Measurements from ENCODE around the gene PLXDC2.

Gene PLXDC2

DNA sequence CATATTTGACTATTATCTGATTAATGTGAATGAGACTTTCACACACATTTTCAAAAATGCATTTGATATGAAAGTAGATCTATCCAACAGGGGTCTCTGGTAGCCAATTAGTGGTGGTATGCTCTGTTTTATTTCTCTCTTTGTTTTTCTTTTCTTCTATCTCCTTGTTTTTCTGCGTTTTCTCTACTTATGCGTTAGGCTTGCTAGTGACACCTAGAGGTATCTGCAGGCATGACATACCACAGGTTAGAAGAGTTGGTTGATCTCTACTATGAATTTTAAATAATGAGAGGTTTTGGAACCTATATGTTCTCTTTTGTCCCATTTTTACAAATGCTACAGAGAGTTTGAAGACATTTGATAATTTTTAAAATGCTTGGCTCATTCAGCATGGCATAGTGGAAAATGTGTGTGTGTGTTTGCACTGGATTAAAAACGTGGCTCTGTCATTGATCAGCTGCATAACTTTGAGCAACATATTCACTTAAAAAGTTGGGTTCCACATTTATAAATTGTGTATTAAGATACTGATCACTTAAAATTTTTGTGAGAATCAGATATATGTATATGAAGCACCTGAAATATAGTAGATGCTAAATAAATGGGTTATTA is 28.1 kb upstream of the PLXDC2 start:
- H3K9me3 ChIP-seq (ENCODE audit: control insufficient read depth in 1 of 2, low read length in 2 of 2) = no peaks in the 10 kb centered on the region
- no peak overlapping the region for H3K9ac ChIP-seq (ENCODE audit: low read depth in 1 of 2, low read length in 2 of 2)
- H3K4me1 ChIP-seq (ENCODE audit: control insufficient read depth in 1 of 2, insufficient read depth in 2 of 2, low read length in 2 of 2) = no peaks in the 10 kb centered on the region
- H3K27me3 ChIP-seq (ENCODE audit: control insufficient read depth in 1 of 2, insufficient read depth in 2 of 2, low read length in 2 of 2) = no peaks in the 10 kb centered on the region
- H3K4me3 ChIP-seq (ENCODE audit: low read depth in 1 of 2, low read length in 2 of 2) = no peak overlapping the region
- no peak overlapping the region for H3K27ac ChIP-seq (ENCODE audit: low read depth, low read length)
- H3K36me3 ChIP-seq (ENCODE audit: control insufficient read depth in 1 of 2, insufficient read depth in 2 of 2, low read length in 2 of 2) = no peaks in the 10 kb centered on the region

DNA sequence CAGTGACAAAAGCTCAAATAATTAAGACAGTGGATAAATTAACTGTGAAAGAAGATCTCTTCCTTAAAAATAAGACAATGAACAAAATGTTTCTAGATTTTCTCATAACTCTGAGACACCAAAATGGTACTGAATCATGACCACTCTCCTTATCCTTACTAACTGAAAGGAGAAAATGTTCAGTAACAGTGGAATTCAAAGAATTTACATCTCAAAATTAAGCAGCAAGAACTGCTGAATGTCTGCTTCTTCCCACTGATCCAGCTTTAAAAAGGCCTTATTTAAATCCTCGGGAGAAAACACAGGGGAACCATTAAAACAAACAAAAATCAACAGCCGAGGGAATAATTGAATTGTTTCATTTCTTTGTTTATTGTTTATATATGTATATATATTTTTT is 27.3 kb upstream of the PLXDC2 start:
- no peaks in the 10 kb centered on the region for H3K27me3 ChIP-seq (ENCODE audit: control insufficient read depth in 1 of 2, insufficient read depth in 2 of 2, low read length in 2 of 2)
- H3K9ac ChIP-seq (ENCODE audit: low read depth in 1 of 2, low read length in 2 of 2) = no peak overlapping the region

GRCh38 chr10:19789607-19790006 is 26.6 kb upstream of the PLXDC2 start:
- Histone ChIP-seq H3K4me1 (ENCODE audit: control insufficient read depth in 1 of 2, insufficient read depth in 2 of 2, low read length in 2 of 2) (no peaks in the 10 kb centered on the region), H3K36me3 (ENCODE audit: control insufficient read depth in 1 of 2, insufficient read depth in 2 of 2, low read length in 2 of 2) (no peaks in the 10 kb centered on the region), H3K9ac (ENCODE audit: low read depth in 1 of 2, low read length in 2 of 2) (no peak overlapping the region), H3K9me3 (ENCODE audit: control insufficient read depth in 1 of 2, low read length in 2 of 2) (no peaks in the 10 kb centered on the region), H3K27me3 (ENCODE audit: control insufficient read depth in 1 of 2, insufficient read depth in 2 of 2, low read length in 2 of 2) (no peaks in the 10 kb centered on the region), H3K4me3 (ENCODE audit: low read depth in 1 of 2, low read length in 2 of 2) (no peak overlapping the region), H3K27ac (ENCODE audit: low read depth, low read length) (no peak overlapping the region)

More for the DNA sequence above, 27.3 kb upstream of the PLXDC2 start:
- no peak overlapping the region for H3K4me3 ChIP-seq (ENCODE audit: low read depth in 1 of 2, low read length in 2 of 2)
- H3K36me3 ChIP-seq (ENCODE audit: control insufficient read depth in 1 of 2, insufficient read depth in 2 of 2, low read length in 2 of 2) = no peaks in the 10 kb centered on the region
- no peaks in the 10 kb centered on the region for H3K4me1 ChIP-seq (ENCODE audit: control insufficient read depth in 1 of 2, insufficient read depth in 2 of 2, low read length in 2 of 2)
- no peaks in the 10 kb centered on the region for H3K9me3 ChIP-seq (ENCODE audit: control insufficient read depth in 1 of 2, low read length in 2 of 2)
- H3K27ac ChIP-seq (ENCODE audit: low read depth, low read length) = no peak overlapping the region

DNA sequence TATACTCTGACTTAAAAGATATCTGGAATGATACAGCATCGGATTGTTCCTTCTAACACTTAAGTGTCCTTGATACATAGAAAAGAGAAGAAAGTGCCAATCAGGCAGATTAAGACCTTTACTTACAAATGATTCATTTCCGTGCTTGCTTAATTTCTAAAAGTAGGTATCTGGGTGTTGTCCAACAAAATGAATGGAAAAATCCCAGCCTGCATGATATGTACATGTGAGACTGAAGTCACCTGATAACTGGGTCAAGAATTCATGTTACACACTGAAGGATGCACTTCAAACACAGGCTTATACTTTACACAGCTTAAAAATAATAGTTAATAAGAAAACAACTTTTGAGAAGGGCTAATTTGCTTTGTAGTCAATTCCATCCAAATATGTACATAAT is 25.2 kb upstream of the PLXDC2 start:
- Histone ChIP-seq H3K4me1 (ENCODE audit: control insufficient read depth in 1 of 2, insufficient read depth in 2 of 2, low read length in 2 of 2) (no peaks in the 10 kb centered on the region), H3K4me3 (ENCODE audit: low read depth in 1 of 2, low read length in 2 of 2) (no peak overlapping the region), H3K9ac (ENCODE audit: low read depth in 1 of 2, low read length in 2 of 2) (no peak overlapping the region), H3K27ac (ENCODE audit: low read depth, low read length) (no peak overlapping the region), H3K36me3 (ENCODE audit: control insufficient read depth in 1 of 2, insufficient read depth in 2 of 2, low read length in 2 of 2) (no peaks in the 10 kb centered on the region), H3K9me3 (ENCODE audit: control insufficient read depth in 1 of 2, low read length in 2 of 2) (no peaks in the 10 kb centered on the region), H3K27me3 (ENCODE audit: control insufficient read depth in 1 of 2, insufficient read depth in 2 of 2, low read length in 2 of 2) (no peaks in the 10 kb centered on the region)

- no peaks in the 10 kb centered on the region for H3K36me3 ChIP-seq (ENCODE audit: control insufficient read depth in 1 of 2, insufficient read depth in 2 of 2, low read length in 2 of 2)
- H3K9ac ChIP-seq (ENCODE audit: low read depth in 1 of 2, low read length in 2 of 2) = no peak overlapping the region
- H3K9me3 ChIP-seq (ENCODE audit: control insufficient read depth in 1 of 2, low read length in 2 of 2) = no peaks in the 10 kb centered on the region
- no peak overlapping the region for H3K27ac ChIP-seq (ENCODE audit: low read depth, low read length)
- no peaks in the 10 kb centered on the region for H3K4me1 ChIP-seq (ENCODE audit: control insufficient read depth in 1 of 2, insufficient read depth in 2 of 2, low read length in 2 of 2)
- H3K4me3 ChIP-seq (ENCODE audit: low read depth in 1 of 2, low read length in 2 of 2) = no peak overlapping the region
- H3K27me3 ChIP-seq (ENCODE audit: control insufficient read depth in 1 of 2, insufficient read depth in 2 of 2, low read length in 2 of 2) = no peaks in the 10 kb centered on the region
These were observed 20.5 kb upstream of the PLXDC2 start for GRCh38 chr10:19795684-19796083.

GRCh38 chr10:19800161-19800560 is 16.1 kb upstream of the PLXDC2 start:
- Histone ChIP-seq H3K27ac (ENCODE audit: low read depth, low read length) (no peak overlapping the region), H3K36me3 (ENCODE audit: control insufficient read depth in 1 of 2, insufficient read depth in 2 of 2, low read length in 2 of 2) (no peaks in the 10 kb centered on the region), H3K9me3 (ENCODE audit: control insufficient read depth in 1 of 2, low read length in 2 of 2) (no peaks in the 10 kb centered on the region), H3K9ac (ENCODE audit: low read depth in 1 of 2, low read length in 2 of 2) (no peak overlapping the region), H3K4me1 (ENCODE audit: control insufficient read depth in 1 of 2, insufficient read depth in 2 of 2, low read length in 2 of 2) (no peaks in the 10 kb centered on the region), H3K27me3 (ENCODE audit: control insufficient read depth in 1 of 2, insufficient read depth in 2 of 2, low read length in 2 of 2) (no peaks in the 10 kb centered on the region), H3K4me3 (ENCODE audit: low read depth in 1 of 2, low read length in 2 of 2) (no peak overlapping the region)

DNA sequence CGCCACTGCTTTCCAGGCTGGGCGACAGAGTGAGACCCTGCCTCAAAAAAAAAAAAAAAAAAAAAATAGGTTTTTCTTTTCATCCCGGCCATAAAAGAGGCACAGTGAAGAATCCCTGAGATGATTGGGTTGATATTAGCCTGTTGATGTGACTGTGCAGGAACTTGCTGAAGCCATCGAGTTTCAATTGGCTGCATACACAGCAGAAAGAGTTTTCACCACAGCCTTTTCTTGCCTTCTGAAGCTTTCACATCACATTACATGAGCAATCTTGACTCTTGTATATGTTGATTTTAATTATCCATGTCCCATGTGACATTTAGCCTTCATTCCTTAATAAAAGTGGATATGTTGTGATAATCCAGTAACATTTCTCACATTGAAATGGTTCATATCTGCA is 14.9 kb upstream of the PLXDC2 start:
- Histone ChIP-seq H3K36me3 (ENCODE audit: control insufficient read depth in 1 of 2, insufficient read depth in 2 of 2, low read length in 2 of 2) (no peaks in the 10 kb centered on the region), H3K9me3 (ENCODE audit: control insufficient read depth in 1 of 2, low read length in 2 of 2) (no peaks in the 10 kb centered on the region), H3K4me1 (ENCODE audit: control insufficient read depth in 1 of 2, insufficient read depth in 2 of 2, low read length in 2 of 2) (no peaks in the 10 kb centered on the region), H3K9ac (ENCODE audit: low read depth in 1 of 2, low read length in 2 of 2) (no peak overlapping the region), H3K27ac (ENCODE audit: low read depth, low read length) (no peak overlapping the region), H3K27me3 (ENCODE audit: control insufficient read depth in 1 of 2, insufficient read depth in 2 of 2, low read length in 2 of 2) (no peaks in the 10 kb centered on the region), H3K4me3 (ENCODE audit: low read depth in 1 of 2, low read length in 2 of 2) (no peak overlapping the region)

DNA sequence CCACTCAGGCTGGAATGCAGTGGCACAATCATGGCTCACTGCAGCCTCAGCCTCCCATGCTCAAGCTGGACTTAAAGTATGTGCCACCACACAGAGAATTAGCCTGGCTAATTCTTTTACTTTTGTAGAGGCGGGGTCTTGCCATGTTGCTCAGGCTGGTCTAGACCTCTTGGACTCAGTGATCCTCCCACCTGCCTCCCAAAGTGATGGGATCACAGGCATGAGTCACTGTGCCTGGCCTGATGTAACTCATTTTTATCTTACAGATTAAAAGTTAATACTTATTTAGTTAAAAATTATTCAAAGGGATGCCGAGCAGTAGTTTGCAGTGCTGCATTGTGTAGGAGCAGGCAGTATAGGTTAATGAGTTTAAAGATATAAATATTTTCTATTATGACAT is 12.6 kb upstream of the PLXDC2 start:
- no peaks in the 10 kb centered on the region for H3K4me1 ChIP-seq (ENCODE audit: control insufficient read depth in 1 of 2, insufficient read depth in 2 of 2, low read length in 2 of 2)
- no peak overlapping the region for H3K9ac ChIP-seq (ENCODE audit: low read depth in 1 of 2, low read length in 2 of 2)
- no peak overlapping the region for H3K27ac ChIP-seq (ENCODE audit: low read depth, low read length)
- H3K9me3 ChIP-seq (ENCODE audit: control insufficient read depth in 1 of 2, low read length in 2 of 2) = no peaks in the 10 kb centered on the region
- no peaks in the 10 kb centered on the region for H3K27me3 ChIP-seq (ENCODE audit: control insufficient read depth in 1 of 2, insufficient read depth in 2 of 2, low read length in 2 of 2)
- no peak overlapping the region for H3K4me3 ChIP-seq (ENCODE audit: low read depth in 1 of 2, low read length in 2 of 2)
- H3K36me3 ChIP-seq (ENCODE audit: control insufficient read depth in 1 of 2, insufficient read depth in 2 of 2, low read length in 2 of 2) = no peaks in the 10 kb centered on the region

DNA sequence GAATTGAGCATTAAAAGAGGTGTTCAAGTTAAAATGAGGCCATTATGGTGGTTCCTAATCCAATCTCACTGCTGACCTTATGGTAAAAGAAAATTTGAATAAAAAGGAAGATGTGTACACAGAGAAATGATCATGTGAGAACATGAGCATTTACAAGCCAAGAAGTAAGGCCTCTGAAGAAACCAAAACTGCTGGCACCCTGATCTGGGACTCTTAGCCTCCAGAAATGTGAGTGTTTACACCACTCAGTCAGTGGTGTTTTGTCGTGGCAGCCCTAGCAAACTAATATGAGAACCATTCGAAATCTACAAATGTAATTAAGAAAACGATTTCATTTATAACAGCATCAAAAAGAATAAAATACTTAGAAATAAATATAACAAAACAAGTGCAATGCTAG is 6.8 kb upstream of the PLXDC2 start:
- Histone ChIP-seq H3K4me3 (ENCODE audit: low read depth in 1 of 2, low read length in 2 of 2) (no peak overlapping the region), H3K27me3 (ENCODE audit: control insufficient read depth in 1 of 2, insufficient read depth in 2 of 2, low read length in 2 of 2) (no peaks in the 10 kb centered on the region), H3K9ac (ENCODE audit: low read depth in 1 of 2, low read length in 2 of 2) (no peak overlapping the region), H3K9me3 (ENCODE audit: control insufficient read depth in 1 of 2, low read length in 2 of 2) (no peaks in the 10 kb centered on the region), H3K4me1 (ENCODE audit: control insufficient read depth in 1 of 2, insufficient read depth in 2 of 2, low read length in 2 of 2) (peaks cover 0 to 2% of the 10 kb centered on the region in 2 donors), H3K27ac (ENCODE audit: low read depth, low read length) (no peak overlapping the region), H3K36me3 (ENCODE audit: control insufficient read depth in 1 of 2, insufficient read depth in 2 of 2, low read length in 2 of 2) (no peaks in the 10 kb centered on the region)

DNA sequence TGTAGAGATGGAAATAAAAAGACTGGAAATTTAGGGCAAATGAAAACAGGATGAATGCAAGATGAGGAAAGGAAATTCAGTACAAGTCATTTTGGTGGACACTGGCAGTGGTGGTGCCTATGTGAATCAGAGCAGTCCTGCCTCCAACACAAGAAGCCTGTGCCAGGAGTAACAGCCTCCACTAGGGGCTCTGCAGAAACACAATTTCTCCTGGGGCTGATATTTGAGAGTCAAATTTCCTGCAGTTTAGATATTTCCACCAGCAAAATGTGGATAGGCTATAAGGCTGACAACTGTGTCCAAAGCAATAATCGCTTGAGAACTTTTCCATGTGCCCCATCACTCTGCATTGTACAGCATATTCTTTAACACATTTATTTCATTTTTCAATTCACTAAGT is 4.7 kb upstream of the PLXDC2 start:
- H3K27ac ChIP-seq (ENCODE audit: low read depth, low read length) = no peak overlapping the region

DNA sequence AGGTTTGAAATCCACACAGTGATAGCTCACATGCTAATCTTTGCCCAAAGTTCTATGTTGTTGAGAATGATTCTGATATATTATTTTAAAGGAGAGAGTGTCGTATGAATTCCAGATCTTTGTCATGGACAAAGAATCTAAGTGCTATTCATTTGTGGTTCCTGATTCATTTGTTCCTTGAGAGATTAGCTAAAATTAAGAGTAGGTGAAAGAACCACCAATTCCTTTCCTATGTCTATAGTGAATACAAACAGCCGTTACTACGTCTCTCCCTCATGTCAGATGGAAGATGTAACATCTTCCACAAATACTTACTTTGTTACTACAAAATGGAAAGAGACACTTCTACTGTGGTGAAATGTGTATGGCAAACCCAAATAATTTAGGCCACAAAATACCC is 3.3 kb upstream of the PLXDC2 start:
- H3K4me3 ChIP-seq (ENCODE audit: low read depth in 1 of 2, low read length in 2 of 2) = no peak overlapping the region
- no peaks in the 10 kb centered on the region for H3K27me3 ChIP-seq (ENCODE audit: control insufficient read depth in 1 of 2, insufficient read depth in 2 of 2, low read length in 2 of 2)
- H3K36me3 ChIP-seq (ENCODE audit: control insufficient read depth in 1 of 2, insufficient read depth in 2 of 2, low read length in 2 of 2) = no peaks in the 10 kb centered on the region
- no peak overlapping the region for H3K9ac ChIP-seq (ENCODE audit: low read depth in 1 of 2, low read length in 2 of 2)
- peaks cover 7 to 12% of the 10 kb centered on the region in 2 donors for H3K4me1 ChIP-seq (ENCODE audit: control insufficient read depth in 1 of 2, insufficient read depth in 2 of 2, low read length in 2 of 2)
- H3K27ac ChIP-seq (ENCODE audit: low read depth, low read length) = no peak overlapping the region
- no peaks in the 10 kb centered on the region for H3K9me3 ChIP-seq (ENCODE audit: control insufficient read depth in 1 of 2, low read length in 2 of 2)

More for the DNA sequence above, 4.7 kb upstream of the PLXDC2 start:
- H3K36me3 ChIP-seq (ENCODE audit: control insufficient read depth in 1 of 2, insufficient read depth in 2 of 2, low read length in 2 of 2) = no peaks in the 10 kb centered on the region
- H3K4me3 ChIP-seq (ENCODE audit: low read depth in 1 of 2, low read length in 2 of 2) = no peak overlapping the region
- no peaks in the 10 kb centered on the region for H3K27me3 ChIP-seq (ENCODE audit: control insufficient read depth in 1 of 2, insufficient read depth in 2 of 2, low read length in 2 of 2)
- H3K4me1 ChIP-seq (ENCODE audit: control insufficient read depth in 1 of 2, insufficient read depth in 2 of 2, low read length in 2 of 2) = peaks cover 6 to 7% of the 10 kb centered on the region in 2 donors
- no peaks in the 10 kb centered on the region for H3K9me3 ChIP-seq (ENCODE audit: control insufficient read depth in 1 of 2, low read length in 2 of 2)
- no peak overlapping the region for H3K9ac ChIP-seq (ENCODE audit: low read depth in 1 of 2, low read length in 2 of 2)
